B cell (primary cell): ENCODE results near the gene LRRC10B. TPM values are rescaled to one million over a fixed set of nuclear protein-coding genes. Genes with fewer than 3 reads are reported as not detected.

Experiments used
- ATAC-seq: fragments of 200-7000 bp; cut with Tn5 transposase; one replicate; pipeline ENCODE4 v1.10.0; 2021; ENCODE audit warnings: low read depth, mild to moderate bottlenecking, moderate number of reproducible peaks, moderate library complexity
- CTCF ChIA-PET: fragments of 350-600 bp; sonication (Branson Sonifier 250); formaldehyde crosslinking; loops from one replicate; lab custom pipeline; 2021; ENCODE audit warnings: antibody characterized with exemption, inconsistent platforms; lab: Charles Lee
- POLR2A ChIA-PET: fragments of 350-600 bp; sonication (Branson Sonifier 250); formaldehyde crosslinking; loops from one replicate; lab custom pipeline; 2021; ENCODE audit warnings: antibody characterized with exemption; lab: Charles Lee
- DNase-seq: peaks from one replicate; pipeline ENCODE4 v3.0.0; 2013
- H2AFZ ChIP-seq: 2 replicates; pipeline ENCODE4 v1.6.1; 2012; ENCODE audit warnings: mild to moderate bottlenecking, low read depth, low read length; ENCODE audit not compliant: insufficient read depth, poor library complexity, severe bottlenecking
- H3K27ac ChIP-seq, 2 donors: 1 replicate in 1 of 2; 2 replicates in 1 of 2; pipeline ENCODE4 v1.5.1; 2012 to 2013; ENCODE audit warnings: low read length in 2 of 2, mild to moderate bottlenecking in 2 of 2, moderate library complexity in 1 of 2
- H3K27me3 ChIP-seq, 4 experiments: fragments of 200-600 bp in 1 of 4; sonication (generic) in 1 of 4; replicated peaks in 1 of 4; 1 replicate in 2 of 4; 2 replicates in 2 of 4; pipeline versions ENCODE4 v1.6.1 to v1.7.0; 2013 to 2016; ENCODE audit warnings: low read length in 3 of 4, mild to moderate bottlenecking in 2 of 4, mixed read lengths in 1 of 4, moderate library complexity in 1 of 4; ENCODE audit not compliant: insufficient read depth in 4 of 4, control insufficient read depth in 3 of 4; ENCODE audit errors: control extremely low read depth in 1 of 4
- H3K36me3 ChIP-seq, 2 experiments: replicated peaks in 1 of 2; 1 replicate in 1 of 2; 2 replicates in 1 of 2; pipeline versions ENCODE4 v1.6.1 to v1.7.1; 2013; ENCODE audit warnings: low read length in 1 of 2; ENCODE audit not compliant: insufficient read depth in 2 of 2, control insufficient read depth in 1 of 2; ENCODE audit errors: control extremely low read depth in 1 of 2, extremely low read depth in 1 of 2
- H3K4me1 ChIP-seq, 2 donors: fragments of 200-600 bp in 1 of 2; sonication (generic) in 1 of 2; 1 replicate in 1 of 2; 2 replicates in 1 of 2; pipeline versions ENCODE4 v1.5.1 to v1.6.1; 2013 to 2017; ENCODE audit warnings: low read length in 2 of 2; ENCODE audit not compliant: control insufficient read depth in 2 of 2, insufficient read depth in 2 of 2
- H3K4me2 ChIP-seq: replicated peaks from 2 replicates; pipeline ENCODE3; 2012; ENCODE audit warnings: mild to moderate bottlenecking, low read depth, low read length; ENCODE audit not compliant: poor library complexity, severe bottlenecking
- H3K4me3 ChIP-seq, 5 experiments: fragments of 200-600 bp in 1 of 5; sonication (generic) in 1 of 5; 1 replicate in 3 of 5; 2 replicates in 2 of 5; pipeline versions ENCODE4 v1.5.1 to v1.7.0; 2011 to 2016; ENCODE audit warnings: low read length in 4 of 5, mild to moderate bottlenecking in 4 of 5, low read depth in 2 of 5, control low read depth in 1 of 5, moderate library complexity in 1 of 5; ENCODE audit not compliant: insufficient read depth in 1 of 5; ENCODE audit errors: control extremely low read depth in 1 of 5, extremely low read depth in 1 of 5
- H3K79me2 ChIP-seq: fragments of 200-600 bp; sonication (generic); one replicate; pipeline ENCODE4 v1.6.0; 2016; ENCODE audit warnings: low read length; ENCODE audit not compliant: control insufficient read depth, insufficient read depth
- H3K9ac ChIP-seq: fragments of 200-600 bp; sonication (generic); 2 replicates; pipeline ENCODE4 v1.6.1; 2017; ENCODE audit warnings: mild to moderate bottlenecking, low read length, moderate library complexity
- H3K9me3 ChIP-seq, 3 donors: one replicate each; pipeline versions ENCODE4 v1.6.1 to v1.7.1; 2013; ENCODE audit warnings: low read length in 2 of 3; ENCODE audit not compliant: control insufficient read depth in 2 of 3, insufficient read depth in 1 of 3; ENCODE audit errors: control extremely low read depth in 1 of 3
- H4K20me1 ChIP-seq: 2 replicates; pipeline ENCODE4 v1.6.0; 2012; ENCODE audit warnings: mild to moderate bottlenecking, low read length; ENCODE audit not compliant: insufficient read depth, control insufficient read depth, poor library complexity, severe bottlenecking
- H3K27ac Mint-ChIP-seq: one replicate; pipeline ENCODE4 v1.8.0; 2021; ENCODE audit warnings: mixed read lengths
- H3K27me3 Mint-ChIP-seq: one replicate; pipeline ENCODE4 v1.8.0; 2021; ENCODE audit warnings: mixed read lengths
- H3K4me1 Mint-ChIP-seq: one replicate; pipeline ENCODE4 v1.8.0; 2021; ENCODE audit warnings: mixed read lengths
- H3K4me3 Mint-ChIP-seq: one replicate; pipeline ENCODE4 v1.8.0; 2021; ENCODE audit warnings: mixed read lengths
- H3K9me3 Mint-ChIP-seq: one replicate; pipeline ENCODE4 v1.8.0; 2022; ENCODE audit warnings: mixed read lengths; ENCODE audit not compliant: insufficient read depth
- CTCF ChIP-seq: fragments of 200-600 bp; IDR thresholded peaks from one replicate; pipeline ENCODE4 v1.8.0; 2022; ENCODE audit warnings: antibody characterized with exemption, mild to moderate bottlenecking
- EZH2 ChIP-seq: IDR thresholded peaks from 2 replicates; pipeline ENCODE4 v1.6.1; 2012; ENCODE audit warnings: borderline replicate concordance, low read depth, mild to moderate bottlenecking, moderate library complexity, low read length; ENCODE audit not compliant: insufficient read depth, poor library complexity, severe bottlenecking
- WGBS: methylation state at CpG from one replicate; pipeline ENCODE4 v1.1.5; 2013; ENCODE audit warnings: missing lambda C conversion rate; ENCODE audit not compliant: insufficient coverage; 5-methylcytosine and 5-hydroxymethylcytosine counted together
- intact Hi-C: fragments of 100-400 bp; cut with micrococcal nuclease; formaldehyde crosslinking; loops from one replicate; pipeline ENCODE4 v1.10.0; 2022
- polyA plus RNA-seq: library from polyadenylated mRNA; depleted of rRNA; stranded (reverse); fragments of >200 nt; gene quantifications from 2 replicates; pipeline ENCODE4 v1.2.3, GENCODE V29; 2012
- total RNA-seq, 2 donors: library from RNA; stranded (reverse); fragments of 120-200 nt in 1 of 2; gene quantifications; 1 replicate in 1 of 2; 2 replicates in 1 of 2; pipeline versions ENCODE4 v1.2.3 to v1.2.4, GENCODE V29; 2013 to 2022

The LRRC10B gene
- total and polyA plus RNA-seq, 2 donors (not counting 1 experiment from before 2014, with no cell fraction given): 0.15 TPM; not detected in 1

GRCh38 chr11:61546663-61547062 is 38.1 kb downstream of the LRRC10B start:
- Mint-ChIP-seq H3K27ac (no peak overlapping the region), H3K9me3 (no peaks in the 10 kb centered on the region), H3K4me1 (no peaks in the 10 kb centered on the region), H3K4me3 (no peak overlapping the region), H3K27me3 (peaks cover 7% of the 10 kb centered on the region)
- ChIA-PET CTCF (no interaction called here), POLR2A (no interaction called here)
- Histone ChIP-seq H3K9me3 (peaks cover 0 to 4% (median 0%) of the 10 kb centered on the region in 3 donors), H3K27ac (no peak overlapping the region), H3K4me2 (no peak overlapping the region), H3K79me2 (no peaks in the 10 kb centered on the region), H2AFZ (no peak overlapping the region), H4K20me1 (no peaks in the 10 kb centered on the region), H3K9ac (no peak overlapping the region), H3K4me3 (no peak overlapping the region), H3K36me3 (no peaks in the 10 kb centered on the region), H3K27me3 (peaks cover 0 to 21% (median 3%) of the 10 kb centered on the region in 4 experiments), H3K4me1 (no peaks in the 10 kb centered on the region)
- no peak for ATAC-seq
- TF ChIP-seq EZH2 (no peak), CTCF (no peak)
- intact Hi-C loops: no loop called here
- WGBS: 57% methylated on average over 15 of the region's 20 CpGs
- no peak for DNase-seq

GRCh38 chr11:61547246-61547645 is 38.7 kb downstream of the LRRC10B start:
- ChIA-PET CTCF (no interaction called here), POLR2A (no interaction called here)
- H3K4me1 Mint-ChIP-seq: no peaks in the 10 kb centered on the region
- ATAC-seq: no peak
- H3K27me3 Mint-ChIP-seq: peaks cover 7% of the 10 kb centered on the region
- no peaks in the 10 kb centered on the region for H4K20me1 ChIP-seq
- no peak overlapping the region for H3K27ac Mint-ChIP-seq
- no peak overlapping the region for H3K9ac ChIP-seq
- intact Hi-C loops: no loop called here
- peaks cover 0 to 21% (median 3%) of the 10 kb centered on the region in 4 experiments for H3K27me3 ChIP-seq
- WGBS: 83% methylated on average over 19 of the region's 19 CpGs
- no peaks in the 10 kb centered on the region for H3K79me2 ChIP-seq
- TF ChIP-seq EZH2: no peak
- TF ChIP-seq CTCF: no peak
- H3K4me3 Mint-ChIP-seq: no peak overlapping the region
- DNase-seq: no peak
- H3K4me2 ChIP-seq: no peak overlapping the region
- peaks cover 0 to 4% (median 0%) of the 10 kb centered on the region in 3 donors for H3K9me3 ChIP-seq
- no peak overlapping the region for H2AFZ ChIP-seq
- H3K9me3 Mint-ChIP-seq: no peaks in the 10 kb centered on the region
- no peaks in the 10 kb centered on the region for H3K4me1 ChIP-seq
- no peak overlapping the region for H3K27ac ChIP-seq
- H3K4me3 ChIP-seq: no peak overlapping the region
- H3K36me3 ChIP-seq: no peaks in the 10 kb centered on the region
